Ishikawa (cell line): ENCODE measurements around the gene CKM.

Experiments used
- CEBPB ChIP-seq: IDR thresholded peaks from 2 replicates; pipeline ENCODE4 v1.6.1; 2012
- RAD21 ChIP-seq: IDR thresholded peaks from 2 replicates; pipeline ENCODE4 v1.6.1; 2012; ENCODE audit warnings: low read depth
- REST ChIP-seq: IDR thresholded peaks from 2 replicates; pipeline ENCODE4 v1.6.1; 2012; ENCODE audit warnings: low read depth, mild to moderate bottlenecking
- TCF12 ChIP-seq: IDR thresholded peaks from 2 replicates; pipeline ENCODE4 v1.6.1; 2012; ENCODE audit warnings: low read depth

DNA sequence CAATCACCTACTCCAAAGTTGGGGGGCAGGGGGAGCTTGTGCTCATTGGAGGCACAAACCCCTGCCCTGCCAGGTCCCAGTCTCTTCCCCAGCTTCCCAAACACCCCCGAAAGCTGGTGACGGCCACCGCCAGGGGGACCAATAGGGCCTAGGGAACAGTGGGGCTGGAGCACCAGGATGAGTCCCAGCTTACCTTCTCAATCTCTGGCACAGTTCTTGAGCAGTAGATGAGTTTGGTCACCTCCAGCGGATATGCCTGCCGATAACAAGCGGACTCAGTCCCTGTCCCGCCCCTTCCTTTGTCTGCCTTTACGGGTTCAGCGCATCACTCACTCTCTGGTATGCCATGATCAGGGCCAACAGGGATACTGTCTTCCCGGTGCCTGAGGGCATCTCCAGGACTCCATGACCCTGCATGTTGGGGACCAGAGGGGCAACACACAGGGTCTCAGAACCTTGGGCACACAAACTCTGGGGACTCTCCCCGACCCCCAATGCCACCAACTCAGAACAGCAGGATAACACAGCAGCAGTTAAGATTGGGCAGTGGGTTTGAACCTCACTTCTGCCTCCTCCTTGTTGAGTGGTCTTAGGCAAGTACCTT lies 46.2 kb upstream of the CKM start:
- TF ChIP-seq RAD21 (no peak), CEBPB (no peak), TCF12 (no peak), REST (no peak)
